Fibroblast of peridontal ligament (primary cell): ENCODE data around the gene GTF2H3.

Experiments
- DNase-seq: peaks from one replicate; pipeline ENCODE4 v3.0.0-alpha.2; 2010; ENCODE audit errors: extremely low read depth

The GTF2H3 gene

GRCh38 chr12:123645380-123645779, 11.8 kb downstream of the GTF2H3 start:
- DNase-seq: no peak

- no peak for DNase-seq
These were observed 12.2 kb downstream of the GTF2H3 start for GRCh38 chr12:123645878-123646277.

- DNase-seq: no peak
These were observed 14.8 kb downstream of the GTF2H3 start for GRCh38 chr12:123648401-123648800.

GRCh38 chr12:123654129-123654701, 20.6 kb downstream of the GTF2H3 start:
- no peak for DNase-seq

- DNase-seq: no peak
These were observed 21.8 kb downstream of the GTF2H3 start for GRCh38 chr12:123655420-123655819.

DNA sequence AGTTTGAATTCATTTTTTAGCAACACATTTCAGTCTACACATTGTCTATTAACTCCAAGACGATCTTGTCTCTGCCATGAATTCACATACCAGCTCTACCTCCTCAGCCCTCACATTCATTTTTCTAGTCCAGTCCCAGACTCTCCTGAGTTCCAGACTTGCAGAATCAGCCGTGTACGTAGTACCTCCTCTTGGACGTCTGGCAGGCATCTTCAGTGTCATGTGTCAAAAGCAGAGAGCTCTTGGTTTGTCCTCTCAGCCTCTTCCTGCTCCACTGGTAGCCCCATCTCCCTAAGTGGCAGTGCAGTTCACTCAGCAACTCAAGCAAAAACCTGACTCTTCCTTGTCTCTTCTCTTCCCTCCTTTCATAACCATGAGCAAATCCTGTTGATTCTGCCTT, 22.8 kb downstream of the GTF2H3 start:
- no peak for DNase-seq

DNA sequence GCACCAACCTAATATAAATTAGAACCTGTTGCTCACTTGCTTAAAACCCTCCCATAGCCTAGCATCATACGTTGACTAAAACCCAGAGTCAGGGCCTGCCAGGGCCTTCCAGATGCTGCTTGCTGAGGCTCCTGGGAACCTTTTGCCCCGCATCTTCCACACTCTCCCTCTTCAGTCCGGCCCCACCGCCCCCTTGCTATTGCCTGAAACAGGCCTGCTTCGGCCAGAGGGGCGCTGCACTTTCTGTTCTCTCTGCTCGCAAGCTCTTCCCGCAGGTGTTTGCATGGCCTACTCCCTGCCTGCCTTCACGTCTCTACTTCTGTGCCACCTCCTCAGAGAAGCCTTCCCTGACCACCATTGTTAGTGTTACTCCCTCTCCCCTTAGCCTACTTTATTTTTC, 23.6 kb downstream of the GTF2H3 start:
- DNase-seq: no peak

GRCh38 chr12:123659996-123660727, 26.5 kb downstream of the GTF2H3 start:
- peak; percentile 93 for DNase-seq

DNA sequence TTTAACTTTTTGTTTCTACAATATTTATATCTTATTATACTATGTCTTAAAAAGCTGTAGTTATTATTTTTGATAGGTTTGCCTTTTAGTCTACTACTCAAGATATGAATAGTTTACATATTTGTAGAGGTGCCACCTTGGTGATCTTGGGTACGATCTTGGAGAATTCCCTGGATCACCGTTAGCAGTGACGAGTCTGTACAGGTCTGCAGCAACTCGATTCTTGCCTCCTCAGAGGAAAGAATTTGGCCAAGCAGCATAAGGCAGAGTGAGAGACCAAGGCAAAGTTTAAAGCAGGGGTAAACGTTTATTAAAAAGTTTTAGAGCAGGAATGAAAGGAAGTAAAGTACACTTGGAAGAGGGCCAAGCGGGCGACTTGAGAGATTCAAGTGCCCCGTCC, 34.1 kb downstream of the GTF2H3 start:
- DNase-seq: no peak

DNA sequence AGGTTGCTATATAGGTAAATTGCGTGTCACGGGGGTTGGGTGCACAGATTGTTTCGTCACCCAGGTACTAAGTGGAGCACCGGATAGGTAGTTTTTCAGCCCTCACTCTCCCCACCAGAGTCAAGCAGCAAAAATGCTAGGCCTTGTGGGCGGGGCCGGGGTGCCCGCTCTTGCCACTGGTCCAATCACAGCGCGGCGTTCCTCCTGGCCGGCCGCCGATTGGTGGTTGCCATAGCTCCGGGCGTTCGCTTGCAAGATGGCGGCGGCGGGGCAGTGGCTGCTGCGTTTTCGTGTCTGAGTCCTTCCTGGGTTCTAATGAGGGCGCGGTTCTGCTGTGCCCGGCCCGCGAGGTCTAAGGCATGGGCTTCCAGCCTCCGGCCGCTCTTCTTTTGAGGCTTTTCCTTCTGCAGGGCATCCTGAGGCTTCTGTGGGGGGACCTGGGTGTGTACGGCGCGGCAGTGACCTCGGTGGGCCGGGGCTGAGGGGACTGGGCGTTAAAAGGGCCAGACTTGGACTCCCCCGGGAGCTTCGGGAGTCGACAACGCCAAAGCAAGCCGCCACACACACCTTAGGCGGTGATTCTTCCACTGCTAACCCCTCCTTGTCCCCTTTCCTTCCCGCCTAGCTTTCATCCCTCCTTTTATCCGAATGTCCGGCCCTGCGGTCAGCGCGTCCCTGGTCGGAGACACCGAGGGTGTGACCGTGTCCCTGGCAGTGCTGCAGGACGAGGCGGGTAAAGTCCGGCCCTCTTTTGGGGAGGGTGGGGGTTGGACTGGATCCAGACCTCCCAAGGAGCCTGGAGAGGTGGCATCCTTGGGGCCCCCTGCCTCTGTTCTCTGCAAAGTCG, 37.5 kb downstream of the GTF2H3 start, which contains the start of gene TCTN2:
TCTN2 (plus strand) TSS at position 232 of the 847 bp plus-strand sequence; CDS start at position 360, 128 bp downstream.
- DNase-seq: peak; percentile 88

- DNase-seq: peak; percentile 46
These were observed 38.2 kb downstream of the GTF2H3 start for GRCh38 chr12:123671876-123672275.

GRCh38 chr12:123675436-123675835, 41.8 kb downstream of the GTF2H3 start:
- DNase-seq: no peak

DNA sequence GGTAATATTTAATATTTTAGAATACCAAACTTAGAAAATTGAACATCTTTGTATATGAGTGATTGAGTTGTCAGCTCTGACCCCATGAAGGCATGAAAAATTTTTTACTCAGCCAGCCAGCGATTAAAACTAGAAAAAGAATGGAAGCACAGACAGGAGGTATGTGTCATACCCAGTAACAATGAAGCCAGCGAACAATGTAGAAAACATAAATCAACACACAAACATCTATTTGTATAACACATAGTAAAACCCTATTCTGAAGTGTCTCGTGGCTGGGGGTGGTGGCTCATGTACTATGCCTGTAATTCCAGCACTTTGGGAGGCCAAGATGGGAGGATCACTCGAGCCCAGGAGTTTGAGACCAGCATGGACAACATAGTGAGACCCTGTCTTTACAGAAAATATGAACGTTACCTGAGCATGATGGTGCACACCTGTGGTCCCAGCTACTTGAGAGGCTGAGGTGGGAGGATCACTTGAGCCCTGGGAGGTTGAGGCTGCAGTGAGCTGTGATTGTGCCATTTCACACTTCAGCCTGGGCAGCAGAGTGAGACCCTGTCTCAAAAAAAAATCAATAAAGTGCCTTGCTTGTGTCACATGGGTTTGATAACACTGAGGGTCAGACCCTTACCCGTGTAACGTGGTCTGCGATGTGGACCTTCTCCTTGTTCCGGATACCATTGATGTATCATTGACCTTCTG, 43.1 kb downstream of the GTF2H3 start:
- no peak for DNase-seq

GRCh38 chr12:123678981-123679380, 45.4 kb downstream of the GTF2H3 start:
- no peak for DNase-seq

GRCh38 chr12:123681605-123682004, 48.0 kb downstream of the GTF2H3 start:
- DNase-seq: no peak

GRCh38 chr12:123683964-123684363, 50.3 kb downstream of the GTF2H3 start:
- DNase-seq: no peak

GRCh38 chr12:123686636-123687190, 53.1 kb downstream of the GTF2H3 start:
- DNase-seq: no peak

DNA sequence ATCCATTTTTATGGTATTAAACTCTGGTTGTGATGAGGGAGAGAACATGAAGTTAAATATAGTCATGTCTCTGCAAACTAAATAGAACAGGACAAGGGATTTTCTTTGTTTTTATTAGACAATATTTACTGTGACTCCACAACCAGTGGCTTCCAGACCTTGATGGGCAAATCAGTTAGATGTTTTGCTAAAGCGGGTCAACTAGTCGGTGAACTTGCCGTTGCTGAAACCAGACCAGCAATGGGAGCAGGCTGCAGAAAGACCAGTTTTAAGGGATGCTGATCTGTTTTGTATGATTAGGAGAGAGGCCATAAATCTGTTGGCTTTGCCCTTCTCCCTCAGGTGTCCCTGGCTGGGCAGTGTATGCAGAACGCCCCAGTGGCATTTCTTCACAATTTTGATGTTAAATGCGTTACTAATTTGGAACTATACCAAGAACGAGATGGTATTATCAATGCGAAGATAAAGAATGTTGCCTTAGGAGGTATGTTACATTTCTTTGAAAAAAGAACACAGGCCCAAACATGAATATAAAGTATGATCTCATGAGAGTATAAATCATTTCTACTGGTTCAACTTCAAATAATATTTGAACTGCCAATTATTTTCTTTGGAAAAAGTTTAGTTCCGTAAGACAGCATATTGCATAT, 56.7 kb downstream of the GTF2H3 start:
- DNase-seq: no peak

DNA sequence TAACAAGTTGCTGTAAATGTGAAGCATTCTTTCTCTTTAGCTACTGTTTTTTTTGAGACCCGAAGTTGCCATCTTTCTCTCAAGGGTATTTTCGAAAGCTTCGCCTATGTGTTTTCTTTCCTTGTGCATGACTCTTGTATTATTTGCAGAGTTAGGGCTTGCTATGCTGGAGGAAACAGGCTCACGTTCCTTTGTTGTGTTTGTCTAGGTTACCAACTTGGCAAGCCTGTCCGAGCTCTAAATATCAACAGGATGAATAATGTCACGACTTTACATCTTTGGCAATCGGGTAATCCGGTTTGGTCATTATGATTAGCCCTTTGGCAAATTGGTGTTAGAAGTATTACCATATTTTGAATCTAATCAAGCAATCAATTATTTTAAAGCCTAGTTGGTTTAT, 62.6 kb downstream of the GTF2H3 start:
- no peak for DNase-seq

DNA sequence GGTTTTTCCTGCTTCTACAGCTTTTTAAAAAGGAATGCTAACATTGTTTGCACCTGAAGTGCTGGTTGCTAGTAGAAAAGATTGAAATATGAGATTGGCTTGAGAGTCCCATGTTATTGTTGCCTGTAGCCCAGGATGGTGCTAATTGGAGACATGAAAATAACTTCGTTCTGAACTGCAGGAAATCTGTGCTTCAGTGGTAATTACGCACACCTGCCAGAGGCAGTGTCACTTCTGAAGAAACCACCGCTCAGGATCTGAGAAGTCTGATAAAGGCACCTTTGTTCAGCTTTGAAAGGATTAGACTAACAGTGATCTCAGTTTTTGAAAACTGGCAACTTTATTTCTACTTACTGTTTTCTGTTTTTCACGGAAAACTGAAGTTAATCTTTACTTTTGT, 63.0 kb downstream of the GTF2H3 start:
- no peak for DNase-seq

- no peak for DNase-seq
These were observed 72.3 kb downstream of the GTF2H3 start for GRCh38 chr12:123705935-123706334.
